SJCRH30 (cell line): ENCODE results near the gene ZSCAN2. TPM values are rescaled to one million over a fixed set of nuclear protein-coding genes. Genes with fewer than 3 reads are reported as not detected.
A peak's percentile ranks its signal among the peaks of the same experiment; 100 is the strongest.

Experiments used
- DNase-seq, 2 experiments: peaks; one replicate each; pipeline ENCODE4 v3.0.0-alpha.2; 2015 to 2020
- H3K27ac ChIP-seq: fragments of 250-450 bp; sonication (Bioruptor Pico); 2 replicates; pipeline ENCODE4 v1.5.1; 2020; ENCODE audit warnings: mild to moderate bottlenecking, moderate library complexity
- H3K27me3 ChIP-seq: fragments of 250-450 bp; sonication (Bioruptor Pico); 2 replicates; pipeline ENCODE4 v1.5.1; 2020; ENCODE audit warnings: mild to moderate bottlenecking, moderate library complexity
- H3K36me3 ChIP-seq: fragments of 250-450 bp; sonication (Bioruptor Pico); 2 replicates; pipeline ENCODE4 v1.5.1; 2020; ENCODE audit warnings: mild to moderate bottlenecking, moderate library complexity
- H3K4me1 ChIP-seq: fragments of 250-450 bp; sonication (Bioruptor Pico); 2 replicates; pipeline ENCODE4 v1.5.1; 2020; ENCODE audit warnings: mild to moderate bottlenecking, moderate library complexity
- H3K4me3 ChIP-seq: fragments of 250-450 bp; sonication (Bioruptor Pico); 2 replicates; pipeline ENCODE4 v1.5.1; 2020; ENCODE audit warnings: mild to moderate bottlenecking, moderate library complexity
- H3K9me3 ChIP-seq: fragments of 250-450 bp; sonication (Bioruptor Pico); replicated peaks from 2 replicates; pipeline ENCODE4 v1.5.1; 2020; ENCODE audit warnings: mild to moderate bottlenecking, moderate library complexity
- total RNA-seq: library from RNA; depleted of rRNA; stranded (reverse); fragments of >200 nt; shearing (Covaris generic); gene quantifications from 2 replicates; pipeline ENCODE4 v1.2.3, GENCODE V29; 2014

The ZSCAN2 gene
- total RNA-seq, 1 experiment from 2014 or later: 10.5 TPM

DNA sequence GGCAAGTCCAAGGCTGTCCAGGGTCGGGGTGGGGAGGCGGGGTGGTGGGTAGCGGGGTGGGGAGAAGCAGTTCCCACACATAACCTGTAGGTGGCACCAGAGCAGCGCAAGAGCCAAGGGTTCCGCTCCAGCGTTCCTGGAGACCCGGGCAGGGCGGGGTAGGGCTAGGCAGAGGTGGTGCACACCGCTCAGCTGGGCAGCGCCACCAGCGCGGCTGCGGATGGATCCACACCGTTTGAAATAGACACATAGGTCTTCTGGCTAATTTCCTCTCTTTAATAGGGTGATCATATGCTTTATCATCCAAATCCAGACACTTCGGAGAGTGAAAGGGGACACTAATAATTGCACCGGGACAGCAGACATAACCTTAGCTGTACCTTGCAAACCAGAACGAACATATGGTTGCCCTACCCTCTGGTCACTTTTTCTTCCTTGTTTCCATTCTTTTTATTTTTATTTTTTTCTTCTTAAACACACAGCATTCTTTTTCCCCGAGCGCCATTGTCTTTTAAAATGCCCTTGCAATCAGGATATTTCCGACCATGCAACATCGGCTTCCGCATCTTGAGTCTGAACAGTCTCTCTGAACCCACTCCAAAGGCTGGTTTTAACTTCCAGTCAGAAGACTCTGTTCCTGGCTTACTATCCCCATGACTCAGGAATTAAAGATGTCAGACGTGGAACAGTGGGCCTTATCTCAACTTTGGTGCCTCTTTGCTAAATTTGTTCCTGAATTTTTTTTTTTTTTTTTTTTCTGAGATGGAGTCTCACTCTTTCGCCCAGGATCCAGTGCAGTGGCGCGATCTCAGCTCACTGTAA, 12.5 kb upstream of the ZSCAN2 start:
- Histone ChIP-seq H3K27ac (no peak overlapping the region), H3K36me3 (no peaks in the 10 kb centered on the region), H3K27me3 (no peaks in the 10 kb centered on the region), H3K4me3 (no peak overlapping the region), H3K4me1 (no peaks in the 10 kb centered on the region), H3K9me3 (no peaks in the 10 kb centered on the region)
- peak; percentile 83 to 90 for DNase-seq

DNA sequence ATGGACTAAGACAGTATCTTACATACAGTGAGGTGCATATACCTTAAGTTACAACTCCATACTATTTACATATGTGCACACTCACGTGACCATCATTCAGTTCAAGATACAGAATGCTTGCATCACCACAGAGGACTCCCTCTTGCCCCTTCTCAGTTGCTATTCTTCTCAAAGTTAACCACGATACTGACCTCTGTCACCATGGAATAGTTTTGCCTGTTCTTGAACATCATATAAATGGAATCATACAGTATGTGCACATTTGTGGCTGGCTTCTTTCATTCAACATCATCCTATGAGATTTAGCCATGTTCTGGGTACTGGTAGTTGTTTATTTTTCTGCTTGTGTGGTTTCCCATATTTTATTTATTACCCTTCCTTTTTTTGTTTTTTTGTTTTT, 10.4 kb upstream of the ZSCAN2 start:
- no peak for DNase-seq
- H3K9me3 ChIP-seq: no peaks in the 10 kb centered on the region

DNA sequence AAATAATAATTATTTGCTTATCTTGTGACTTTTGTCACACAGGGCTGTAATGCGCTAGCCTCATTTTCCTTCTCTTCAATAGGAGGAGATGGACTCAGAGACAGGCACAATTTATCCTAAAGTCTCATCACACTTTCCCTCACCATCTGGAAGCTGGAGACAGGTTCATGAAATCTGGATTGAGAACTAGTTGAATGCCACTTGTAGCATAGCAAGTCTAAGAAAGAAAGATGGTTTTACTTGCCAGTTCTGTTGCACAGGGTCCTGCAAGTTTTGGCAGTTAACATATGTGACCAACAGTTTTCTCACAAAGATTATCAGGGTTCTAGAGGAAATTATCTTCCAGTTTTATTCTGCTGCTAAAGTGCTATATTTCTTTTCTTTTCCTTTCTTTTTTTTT, 9.0 kb upstream of the ZSCAN2 start:
- no peak overlapping the region for H3K27ac ChIP-seq
- DNase-seq: no peak
- no peak overlapping the region for H3K4me3 ChIP-seq
- H3K9me3 ChIP-seq: no peaks in the 10 kb centered on the region
- no peaks in the 10 kb centered on the region for H3K4me1 ChIP-seq
- no peaks in the 10 kb centered on the region for H3K27me3 ChIP-seq
- no peaks in the 10 kb centered on the region for H3K36me3 ChIP-seq

More for the DNA sequence above, 10.4 kb upstream of the ZSCAN2 start:
- Histone ChIP-seq H3K36me3 (no peaks in the 10 kb centered on the region), H3K27ac (no peak overlapping the region), H3K27me3 (no peaks in the 10 kb centered on the region), H3K4me1 (no peaks in the 10 kb centered on the region), H3K4me3 (no peak overlapping the region)

DNA sequence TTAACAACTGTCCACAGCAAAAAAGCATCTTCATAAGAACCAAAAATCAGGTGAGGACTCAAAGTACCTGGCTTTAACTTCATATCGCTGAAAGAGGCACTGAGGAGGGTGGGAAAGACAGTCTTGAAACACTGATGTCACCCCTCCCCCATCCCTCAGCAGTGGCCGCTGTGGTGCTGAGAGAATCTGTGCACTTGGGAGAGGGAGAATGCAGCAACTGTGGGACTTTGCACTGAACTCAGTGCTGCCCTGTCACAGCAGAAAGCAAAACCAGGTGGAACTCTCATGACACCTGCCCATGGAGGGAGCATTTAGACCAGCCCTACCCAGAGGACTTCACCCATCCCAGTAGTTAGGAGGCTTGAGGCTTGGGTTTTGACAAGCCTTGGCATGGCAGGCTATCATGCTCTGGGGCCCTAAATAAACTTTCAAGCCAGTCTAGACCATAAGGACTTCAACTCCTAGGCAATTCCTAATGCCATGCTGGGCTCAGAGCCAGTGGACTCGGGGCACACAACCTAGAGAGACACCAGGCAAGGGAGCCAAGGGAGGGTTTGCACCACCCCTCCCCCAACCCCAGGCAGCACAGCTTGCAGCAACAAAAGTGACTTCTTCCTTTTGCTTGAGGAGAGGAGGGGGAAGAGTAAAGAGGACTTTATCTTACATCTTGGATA, 6.1 kb upstream of the ZSCAN2 start:
- Histone ChIP-seq H3K27ac (no peak overlapping the region), H3K9me3 (no peaks in the 10 kb centered on the region), H3K27me3 (no peaks in the 10 kb centered on the region), H3K36me3 (no peaks in the 10 kb centered on the region), H3K4me1 (peaks cover under 1% of the 10 kb centered on the region; the same call in 1 of the 2 replicates), H3K4me3 (no peak overlapping the region)
- no peak for DNase-seq

DNA sequence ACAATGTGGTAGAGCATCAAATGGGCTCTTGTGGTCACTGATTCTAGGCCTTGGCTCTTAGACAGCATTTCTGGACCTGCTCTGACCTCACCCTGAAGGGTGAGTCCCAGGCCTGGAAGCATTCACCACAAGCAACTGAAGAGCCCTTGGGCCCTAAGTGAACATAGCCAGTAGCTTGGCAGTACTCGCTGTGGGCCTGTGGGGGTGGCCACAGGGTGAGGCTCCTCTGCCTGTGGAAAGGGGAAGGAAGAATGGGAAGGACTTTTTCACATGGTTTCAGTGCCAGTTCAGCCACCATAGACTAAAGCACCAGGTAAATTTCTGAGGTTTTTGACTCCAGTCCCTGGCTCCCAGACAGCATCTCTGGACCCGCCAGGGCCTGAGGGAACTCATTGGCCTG, 5.1 kb upstream of the ZSCAN2 start:
- Histone ChIP-seq H3K4me1 (peaks cover 2% of the 10 kb centered on the region; the same call in 1 of the 2 replicates), H3K27ac (no peak overlapping the region), H3K4me3 (no peak overlapping the region), H3K27me3 (no peaks in the 10 kb centered on the region), H3K36me3 (no peaks in the 10 kb centered on the region), H3K9me3 (no peaks in the 10 kb centered on the region)
- DNase-seq: no peak

DNA sequence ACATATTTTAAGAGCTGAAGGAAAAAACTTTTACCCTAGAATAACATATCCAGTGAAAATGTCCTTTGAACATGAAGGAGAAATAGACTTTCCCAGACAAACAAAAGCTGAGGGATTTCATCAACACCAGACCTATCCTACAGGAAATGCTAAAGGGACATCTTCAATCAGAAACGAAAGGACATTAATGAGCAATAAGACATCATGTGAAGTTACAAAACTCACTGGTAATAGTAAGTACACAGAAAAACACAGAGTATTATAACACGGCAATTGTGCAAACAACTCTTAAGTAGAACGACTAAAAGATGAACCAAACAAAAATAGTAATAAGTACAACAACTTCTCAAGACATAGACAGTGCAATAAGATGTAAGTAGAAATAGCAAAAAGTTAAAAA, 3.5 kb upstream of the ZSCAN2 start:
- no peaks in the 10 kb centered on the region for H3K36me3 ChIP-seq
- H3K27ac ChIP-seq: no peak overlapping the region
- no peaks in the 10 kb centered on the region for H3K9me3 ChIP-seq
- H3K27me3 ChIP-seq: no peaks in the 10 kb centered on the region
- H3K4me1 ChIP-seq: peaks cover 2% of the 10 kb centered on the region; the same call in 1 of the 2 replicates
- no peak overlapping the region for H3K4me3 ChIP-seq
- DNase-seq: no peak

DNA sequence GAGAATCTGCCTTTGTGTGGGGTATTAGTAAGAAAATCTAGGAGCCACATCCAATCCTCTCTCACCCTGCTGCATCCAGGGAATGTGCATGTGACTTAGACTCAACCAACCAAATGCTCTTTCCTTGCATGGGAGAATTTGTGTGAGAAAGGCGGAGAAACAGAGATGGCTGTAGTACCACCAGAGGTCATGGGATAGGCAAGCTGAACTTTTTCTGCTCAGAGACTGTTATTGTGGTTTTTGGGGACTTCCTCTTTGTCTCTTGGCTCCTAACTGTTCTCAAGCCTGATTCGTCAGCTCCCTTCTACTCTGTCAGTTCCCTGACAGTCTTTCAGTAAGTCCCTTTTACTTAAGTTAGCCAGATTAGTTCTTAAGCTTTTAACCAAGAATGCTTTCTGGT, 2.6 kb upstream of the ZSCAN2 start:
- H3K36me3 ChIP-seq: no peaks in the 10 kb centered on the region
- H3K27ac ChIP-seq: no peak overlapping the region
- H3K9me3 ChIP-seq: no peaks in the 10 kb centered on the region
- DNase-seq: peak in 1 of 2 experiments; percentile 18
- peaks cover 2% of the 10 kb centered on the region; the same call in 1 of the 2 replicates for H3K4me1 ChIP-seq
- no peaks in the 10 kb centered on the region for H3K27me3 ChIP-seq
- H3K4me3 ChIP-seq: no peak overlapping the region

DNA sequence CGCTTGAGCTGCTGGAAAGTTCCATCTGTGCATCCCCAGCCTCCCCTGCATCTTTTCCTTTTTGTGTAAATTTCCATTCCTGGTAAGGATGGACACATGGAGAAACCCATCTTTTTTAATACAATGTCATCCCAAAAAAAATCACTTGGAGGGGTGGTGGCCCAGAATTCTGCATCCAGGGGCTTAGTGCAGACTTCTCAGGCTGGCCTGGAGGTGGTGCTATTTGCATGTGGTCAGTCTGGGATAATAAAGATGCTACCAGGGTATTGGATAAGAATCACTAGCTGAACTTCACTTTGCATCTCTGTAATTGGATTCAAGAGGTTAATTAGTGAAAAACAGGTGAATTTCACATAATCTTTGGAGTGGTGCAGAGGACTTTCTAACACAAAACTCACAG, 1.8 kb upstream of the ZSCAN2 start:
- Histone ChIP-seq H3K27ac (no peak overlapping the region), H3K27me3 (no peaks in the 10 kb centered on the region), H3K4me3 (no peak overlapping the region), H3K9me3 (no peaks in the 10 kb centered on the region), H3K4me1 (peaks cover 2% of the 10 kb centered on the region; the same call in 1 of the 2 replicates), H3K36me3 (peaks cover 3% of the 10 kb centered on the region; the same call in 1 of the 2 replicates)
- peak; percentile 48 to 75 for DNase-seq

DNA sequence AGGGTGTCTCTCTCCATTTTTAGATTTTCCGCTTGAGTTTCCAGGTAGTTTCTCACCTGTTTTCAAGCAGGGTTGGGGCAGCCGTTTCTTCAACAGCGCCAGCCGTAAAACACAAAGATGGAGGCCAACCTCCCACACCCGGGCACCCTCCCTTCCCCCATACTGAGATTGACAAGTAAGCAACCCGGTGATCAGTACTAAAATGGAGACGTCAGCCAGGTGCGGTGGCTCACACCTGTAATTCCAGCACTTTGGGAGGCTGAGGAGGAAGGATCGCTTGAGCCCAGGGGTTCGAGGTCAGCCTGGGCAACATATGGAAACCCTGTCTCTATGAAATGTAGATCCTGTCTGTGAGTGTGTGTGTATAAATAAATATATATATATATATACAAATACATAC, 903 bp upstream of the ZSCAN2 start:
- peaks cover 2% of the 10 kb centered on the region; the same call in 1 of the 2 replicates for H3K4me1 ChIP-seq
- H3K9me3 ChIP-seq: no peaks in the 10 kb centered on the region
- no peaks in the 10 kb centered on the region for H3K27me3 ChIP-seq
- H3K36me3 ChIP-seq: peaks cover 6% of the 10 kb centered on the region; the same call in 1 of the 2 replicates
- H3K27ac ChIP-seq: no peak overlapping the region
- H3K4me3 ChIP-seq: peak overlapping the region; percentile 87
- no peak for DNase-seq

DNA sequence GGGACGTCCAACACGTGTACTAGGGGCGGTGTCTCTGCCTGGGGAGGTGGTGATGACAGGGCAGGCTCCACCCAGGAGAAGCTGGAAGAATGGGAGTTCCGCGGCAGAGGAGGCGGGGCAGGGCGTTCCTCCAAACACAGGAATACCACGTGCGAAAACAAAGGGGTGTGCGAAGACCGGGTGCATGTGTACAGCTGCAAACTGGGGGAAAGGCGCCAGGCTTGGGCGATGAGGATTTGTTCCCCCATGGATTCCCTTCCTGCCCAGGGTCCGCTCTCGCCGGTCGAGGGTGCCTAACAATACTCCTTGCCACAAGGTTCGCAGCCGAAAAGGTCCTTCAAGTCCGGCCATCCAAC, 500 bp upstream of the ZSCAN2 start:
- H3K27ac ChIP-seq: peak overlapping the region; percentile 84
- peak; percentile 78 to 83 for DNase-seq
- no peaks in the 10 kb centered on the region for H3K9me3 ChIP-seq
- H3K4me1 ChIP-seq: peaks cover 2% of the 10 kb centered on the region; the same call in 1 of the 2 replicates
- H3K4me3 ChIP-seq: peak overlapping the region; percentile 87
- H3K36me3 ChIP-seq: peaks cover 6% of the 10 kb centered on the region; the same call in 1 of the 2 replicates
- H3K27me3 ChIP-seq: no peaks in the 10 kb centered on the region

DNA sequence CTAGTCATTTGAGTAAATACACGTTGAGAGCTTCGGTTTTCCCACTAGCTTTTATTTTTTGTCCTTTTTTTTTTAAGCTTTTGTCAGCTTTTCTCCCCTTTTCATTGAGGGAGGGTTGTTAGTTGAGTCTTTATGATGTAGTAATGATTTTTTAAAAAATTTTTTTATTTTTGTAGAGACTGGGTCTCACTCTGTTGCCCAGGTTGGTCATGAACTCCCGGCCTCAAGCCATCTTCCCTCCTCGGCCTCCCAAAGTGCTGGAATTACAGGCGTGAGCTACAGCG, 688 bp downstream of the ZSCAN2 start:
- H3K27me3 ChIP-seq: no peaks in the 10 kb centered on the region
- DNase-seq: no peak
- H3K9me3 ChIP-seq: no peaks in the 10 kb centered on the region
- peak overlapping the region; percentile 84 for H3K27ac ChIP-seq
- H3K4me1 ChIP-seq: peaks cover 2% of the 10 kb centered on the region; the same call in 1 of the 2 replicates
- H3K4me3 ChIP-seq: peak overlapping the region; percentile 87
- peaks cover 14% of the 10 kb centered on the region for H3K36me3 ChIP-seq

DNA sequence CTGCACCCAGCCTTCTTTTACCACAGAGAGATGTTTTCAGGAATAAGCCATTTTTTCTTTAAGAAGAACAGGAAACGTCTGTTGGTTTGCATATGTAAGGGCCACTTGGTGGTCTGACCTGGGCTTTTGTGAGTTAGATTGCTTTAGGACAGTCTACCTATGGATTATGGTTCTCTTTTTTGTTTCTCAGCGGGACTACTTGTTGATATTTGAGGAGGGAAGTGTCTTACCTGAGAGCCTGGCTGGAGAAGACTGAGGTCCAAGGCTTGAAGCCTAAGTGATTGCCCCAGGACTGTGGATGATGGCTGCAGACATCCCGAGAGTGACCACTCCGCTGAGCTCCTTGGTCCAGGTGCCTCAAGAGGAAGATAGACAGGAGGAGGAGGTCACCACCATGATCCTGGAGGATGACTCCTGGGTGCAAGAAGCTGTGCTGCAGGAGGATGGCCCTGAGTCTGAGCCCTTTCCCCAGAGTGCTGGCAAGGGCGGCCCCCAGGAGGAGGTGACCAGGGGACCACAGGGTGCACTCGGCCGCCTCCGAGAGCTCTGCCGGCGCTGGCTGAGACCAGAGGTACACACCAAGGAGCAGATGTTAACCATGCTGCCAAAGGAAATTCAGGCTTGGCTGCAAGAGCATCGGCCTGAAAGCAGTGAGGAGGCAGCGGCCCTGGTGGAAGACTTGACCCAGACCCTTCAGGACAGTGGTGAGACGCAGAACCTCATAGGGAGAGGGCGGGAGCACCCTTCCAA, 3.0 kb downstream of the ZSCAN2 start:
- H3K9me3 ChIP-seq: no peaks in the 10 kb centered on the region
- H3K4me3 ChIP-seq: no peak overlapping the region
- H3K36me3 ChIP-seq: peaks cover 17% of the 10 kb centered on the region
- H3K27me3 ChIP-seq: no peaks in the 10 kb centered on the region
- no peak overlapping the region for H3K27ac ChIP-seq
- DNase-seq: no peak
- H3K4me1 ChIP-seq: 0 out of 2 replicates have a peak, but pooled peaks cover 2% of the 10 kb centered on the region

DNA sequence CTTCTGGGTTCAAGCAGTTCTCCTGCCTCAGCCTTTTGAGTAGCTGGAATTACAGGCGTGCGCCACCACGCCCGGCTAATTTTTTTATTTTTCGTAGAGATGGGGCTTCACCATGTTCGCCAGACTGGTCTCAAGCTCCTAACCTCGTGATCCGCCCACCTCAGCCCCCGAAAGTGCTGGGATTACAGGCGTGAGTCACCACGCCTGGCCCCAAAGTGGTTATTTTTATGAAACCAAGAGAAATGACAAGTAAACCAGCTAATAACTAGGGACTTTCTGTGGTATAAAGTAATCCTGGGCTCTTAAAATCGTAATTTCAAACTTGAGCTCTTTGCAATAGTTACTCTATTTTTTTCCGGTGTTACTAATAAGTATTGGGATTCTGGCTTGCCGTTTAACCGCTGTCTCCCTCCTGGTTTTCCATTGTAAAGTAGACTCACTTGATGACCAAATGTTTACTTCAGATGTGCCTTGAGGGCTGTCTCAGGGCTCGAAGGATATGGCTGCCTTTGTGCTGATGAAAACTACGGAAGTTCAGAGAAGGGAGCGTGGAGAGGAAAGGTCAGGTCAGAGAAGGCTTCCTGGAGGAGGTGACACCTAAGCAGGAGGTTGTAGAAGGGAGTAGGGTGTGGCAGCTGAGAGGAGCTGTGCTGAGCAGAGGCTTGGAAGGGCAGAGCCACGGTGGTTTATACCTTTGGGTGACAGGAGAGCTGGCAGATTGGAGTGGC, 4.2 kb downstream of the ZSCAN2 start:
- H3K4me3 ChIP-seq: no peak overlapping the region
- no peak for DNase-seq
- no peaks in the 10 kb centered on the region for H3K9me3 ChIP-seq
- no peak overlapping the region for H3K27ac ChIP-seq
- H3K36me3 ChIP-seq: peaks cover 17% of the 10 kb centered on the region
- no peaks in the 10 kb centered on the region for H3K4me1 ChIP-seq
- no peaks in the 10 kb centered on the region for H3K27me3 ChIP-seq

DNA sequence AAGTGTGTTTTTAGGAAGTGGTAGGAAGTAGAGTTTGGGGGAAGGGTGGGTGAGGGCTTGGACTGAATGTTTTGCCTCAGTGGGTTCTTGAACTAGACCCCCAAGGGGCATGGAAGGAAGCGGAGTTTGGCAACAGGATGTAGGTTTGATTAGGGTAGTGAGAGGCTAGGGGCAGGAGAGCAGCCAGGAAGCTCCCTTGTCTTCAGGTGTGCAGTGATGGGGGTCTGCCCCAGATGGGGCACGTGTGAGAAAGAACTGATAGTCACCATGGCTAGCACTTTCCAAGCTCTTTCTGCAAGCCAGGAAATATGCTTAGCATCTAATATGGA, 4.7 kb downstream of the ZSCAN2 start:
- H3K9me3 ChIP-seq: no peaks in the 10 kb centered on the region
- peaks cover 17% of the 10 kb centered on the region for H3K36me3 ChIP-seq
- H3K27ac ChIP-seq: no peak overlapping the region

More for the DNA sequence above, 4.7 kb downstream of the ZSCAN2 start:
- no peak overlapping the region for H3K4me3 ChIP-seq
- H3K27me3 ChIP-seq: no peaks in the 10 kb centered on the region
- H3K4me1 ChIP-seq: no peaks in the 10 kb centered on the region
- no peak for DNase-seq
